ENCODE results near the gene PNLIPRP1. TPM values are rescaled to one million over a fixed set of nuclear protein-coding genes. Genes with fewer than 3 reads are reported as not detected.

PNLIPRP1 gene
- total RNA-seq (2014; rRNA removed; shearing (Covaris generic)) = not detected in 2 replicates
- not detected in 2 replicates for total RNA-seq (2022)
- Bru-seq, nascent RNA = not detected
- BruChase-seq, experiment 1, labeled RNA remaining after a 6-hour chase = not detected
- BruChase-seq, experiment 2, labeled RNA remaining after a 2-hour chase = not detected
- long read RNA-seq = 0 reads

GRCh38 chr10:116590590-116591444 is at the start of gene PNLIPRP1:
PNLIPRP1 (plus strand) TSS chr10:116590959; CDS start chr10:116591130, 171 bp downstream.
- no peak for DNase-seq (ENCODE audit: low spot score)
- Histone ChIP-seq H3K9me2 (ENCODE audit: insufficient read depth, low read length) (no peaks in the 10 kb centered on the region), H3K4me2 (ENCODE audit: low read length) (no peak within 1 kb of the TSS), H3K9me3 (ENCODE audit: low read length) (no peaks in the 10 kb centered on the region), H3K79me2 (ENCODE audit: insufficient read depth, low read depth, low read length) (no peaks in the 10 kb centered on the region), H3K4me3 (ENCODE audit: low read depth, low read length, poor library complexity, severe bottlenecking) (no peak within 1 kb of the TSS), H4K20me1 (ENCODE audit: insufficient read depth, low read length) (no peaks in the 10 kb centered on the region), H3K36me3 (ENCODE audit: insufficient read depth, low read length) (no peaks in the 10 kb centered on the region), H2AFZ (ENCODE audit: low read length) (no peak within 1 kb of the TSS), H3K27ac (ENCODE audit: low read depth, low read length, poor library complexity, severe bottlenecking) (no peak within 1 kb of the TSS), H3K4me1 (ENCODE audit: insufficient read depth, low read length, poor library complexity, severe bottlenecking) (no peaks in the 10 kb centered on the region)
- ChIA-PET POLR2A (no interaction called here), CTCF (ENCODE audit: unreplicated experiment) (no interaction called here)
- intact Hi-C loops (cut with micrococcal nuclease; ENCODE audit: unreplicated experiment) = no loop called here
- TF ChIP-seq CTCF (conservative IDR thresholded peaks at IDR 0.05; ENCODE audit: low read length) (no peak), EZH2phosphoT487 (IDR thresholded peaks at IDR 0.05; ENCODE audit: borderline replicate concordance, low read depth, low read length) (no peak)
- BruUV-seq (replicated peaks) = no TSS peak

DNA sequence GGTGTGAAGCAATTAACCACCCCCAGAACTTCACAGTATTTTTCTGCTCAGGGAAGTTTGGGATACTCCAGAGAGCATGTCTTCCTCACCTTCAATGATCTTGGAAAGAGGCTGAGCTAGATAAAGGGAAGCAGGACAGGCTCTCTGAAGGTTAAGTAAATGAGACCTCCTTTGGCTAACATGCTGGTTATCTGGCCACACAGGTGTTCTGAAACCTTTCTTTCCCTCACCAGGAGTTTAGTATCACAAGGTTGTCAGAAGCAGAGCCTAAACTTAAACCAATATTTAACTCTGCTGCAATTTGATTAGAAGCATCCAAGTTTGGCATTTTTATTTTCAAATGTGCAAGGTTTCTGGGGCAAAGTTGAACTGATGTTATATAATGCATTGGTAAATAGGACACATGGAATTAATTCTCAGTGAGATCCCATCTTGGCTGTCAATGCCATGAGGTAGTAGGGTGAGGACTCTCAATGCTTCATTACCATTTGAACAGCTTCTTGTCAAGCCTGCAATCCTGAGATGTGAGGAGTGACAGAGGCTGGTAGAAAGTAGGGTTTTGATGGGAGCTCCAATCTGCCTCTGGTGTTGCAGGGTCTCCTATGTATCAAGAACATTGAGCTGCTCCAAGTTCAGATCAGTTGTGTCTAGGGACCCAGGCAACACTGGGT is 48.6 kb upstream of the PNLIPRP1 start:
- no peak for DNase-seq (ENCODE audit: low spot score)
- POLR2A ChIA-PET = no interaction called here
- Histone ChIP-seq H3K4me1 (ENCODE audit: insufficient read depth, low read length, poor library complexity, severe bottlenecking) (no peaks in the 10 kb centered on the region), H3K9me3 (ENCODE audit: low read length) (no peaks in the 10 kb centered on the region), H4K20me1 (ENCODE audit: insufficient read depth, low read length) (no peaks in the 10 kb centered on the region), H3K4me2 (ENCODE audit: low read length) (no peak overlapping the region), H2AFZ (ENCODE audit: low read length) (no peak overlapping the region), H3K27ac (ENCODE audit: low read depth, low read length, poor library complexity, severe bottlenecking) (no peak overlapping the region), H3K4me3 (ENCODE audit: low read depth, low read length, poor library complexity, severe bottlenecking) (no peak overlapping the region), H3K36me3 (ENCODE audit: insufficient read depth, low read length) (no peaks in the 10 kb centered on the region), H3K79me2 (ENCODE audit: insufficient read depth, low read depth, low read length) (no peaks in the 10 kb centered on the region), H3K9me2 (ENCODE audit: insufficient read depth, low read length) (no peaks in the 10 kb centered on the region)
- CTCF ChIA-PET (ENCODE audit: unreplicated experiment) = no interaction called here
- TF ChIP-seq EZH2phosphoT487 (IDR thresholded peaks at IDR 0.05; ENCODE audit: borderline replicate concordance, low read depth, low read length) (no peak), CTCF (conservative IDR thresholded peaks at IDR 0.05; ENCODE audit: low read length) (no peak)
- intact Hi-C loops (cut with micrococcal nuclease; ENCODE audit: unreplicated experiment) = no loop called here
- no TSS peak for BruUV-seq (replicated peaks)
